HAP-1 (cell line): ENCODE results near the gene RIMBP2.

Source experiments
- DNase-seq, 2 experiments: peaks; one replicate each; pipeline ENCODE4 v3.0.0-alpha.2; 2016 to 2020; ENCODE audit warnings: low spot score in 2 of 2
- H3K27me3 ChIP-seq: fragments of 250-450 bp; sonication (Bioruptor Pico); 2 replicates; pipeline ENCODE4 v1.5.1; 2020; ENCODE audit warnings: low read depth, mild to moderate bottlenecking, moderate library complexity
- H3K36me3 ChIP-seq: fragments of 250-450 bp; sonication (Bioruptor Pico); replicated peaks from 2 replicates; pipeline ENCODE4 v1.5.1; 2020; ENCODE audit warnings: mild to moderate bottlenecking
- H3K4me1 ChIP-seq: fragments of 250-450 bp; sonication (Bioruptor Pico); 2 replicates; pipeline ENCODE4 v1.5.1; 2020; ENCODE audit warnings: mild to moderate bottlenecking
- H3K4me3 ChIP-seq: fragments of 250-450 bp; sonication (Bioruptor Pico); 2 replicates; pipeline ENCODE4 v1.5.1; 2020; ENCODE audit warnings: mild to moderate bottlenecking, moderate library complexity
- H3K9me3 ChIP-seq: fragments of 250-450 bp; sonication (Bioruptor Pico); 2 replicates; pipeline ENCODE4 v1.5.1; 2020; ENCODE audit warnings: mild to moderate bottlenecking, moderate library complexity
- in situ Hi-C: fragments of 300-500 bp; cut with MboI; formaldehyde crosslinking; loops from 3 replicates; pipeline ENCODE4 v1.14.3; 2020; ENCODE audit warnings: low sequenced_read_pairs, inconsistent platforms, mixed read lengths

RIMBP2 gene

GRCh38 chr12:130481392-130481879 lies 234.7 kb downstream of the RIMBP2 start:
- Histone ChIP-seq H3K27me3 (no peaks in the 10 kb centered on the region), H3K9me3 (no peaks in the 10 kb centered on the region), H3K4me1 (no peaks in the 10 kb centered on the region), H3K4me3 (no peak overlapping the region), H3K36me3 (no peaks in the 10 kb centered on the region)
- in situ Hi-C loops, result no loop called here
- no peak for DNase-seq

- Histone ChIP-seq H3K4me3 (no peak overlapping the region), H3K27me3 (no peaks in the 10 kb centered on the region), H3K9me3 (no peaks in the 10 kb centered on the region), H3K4me1 (no peaks in the 10 kb centered on the region), H3K36me3 (no peaks in the 10 kb centered on the region)
- in situ Hi-C loops, result no loop called here
- no peak for DNase-seq
Measured at GRCh38 chr12:130480887-130481286, 235.2 kb downstream of the RIMBP2 start.

GRCh38 chr12:130480231-130480630 lies 235.9 kb downstream of the RIMBP2 start:
- in situ Hi-C loops, result no loop called here
- H3K4me1 ChIP-seq, result no peaks in the 10 kb centered on the region
- no peak for DNase-seq
- no peaks in the 10 kb centered on the region for H3K27me3 ChIP-seq
- H3K9me3 ChIP-seq, result no peaks in the 10 kb centered on the region
- H3K4me3 ChIP-seq, result no peak overlapping the region
- H3K36me3 ChIP-seq, result no peaks in the 10 kb centered on the region

GRCh38 chr12:130479401-130480125 lies 236.5 kb downstream of the RIMBP2 start:
- no peak overlapping the region for H3K4me3 ChIP-seq
- no peaks in the 10 kb centered on the region for H3K4me1 ChIP-seq
- no peak for DNase-seq
- no peaks in the 10 kb centered on the region for H3K27me3 ChIP-seq
- no peaks in the 10 kb centered on the region for H3K9me3 ChIP-seq
- in situ Hi-C loops, result no loop called here
- H3K36me3 ChIP-seq, result no peaks in the 10 kb centered on the region

- H3K4me1 ChIP-seq, result no peaks in the 10 kb centered on the region
- in situ Hi-C loops, result no loop called here
- H3K36me3 ChIP-seq, result no peaks in the 10 kb centered on the region
- DNase-seq, result no peak
- H3K9me3 ChIP-seq, result no peaks in the 10 kb centered on the region
- no peaks in the 10 kb centered on the region for H3K27me3 ChIP-seq
- no peak overlapping the region for H3K4me3 ChIP-seq
Measured at GRCh38 chr12:130478786-130479185, 237.3 kb downstream of the RIMBP2 start.

DNA sequence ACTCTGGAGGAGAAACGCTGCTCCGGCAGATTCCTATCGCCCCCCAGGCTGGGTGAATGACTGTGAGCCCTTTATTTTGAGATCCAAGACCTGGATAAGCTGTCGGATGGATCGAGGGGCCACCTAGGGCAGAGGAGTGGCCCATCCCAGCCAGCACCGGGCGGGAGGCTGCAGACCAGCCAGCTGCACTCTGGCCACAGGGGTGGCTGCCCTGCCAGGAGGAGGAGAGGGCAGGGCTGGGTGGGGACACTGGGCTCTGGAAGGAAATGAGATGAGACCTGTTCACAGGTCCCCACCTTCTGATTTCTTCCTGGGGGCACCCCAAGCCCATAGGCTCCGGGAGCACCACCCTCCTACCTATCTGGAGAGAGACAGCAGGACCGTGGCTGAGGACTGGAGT lies 238.4 kb downstream of the RIMBP2 start:
- in situ Hi-C loops, result no loop called here
- H3K9me3 ChIP-seq, result no peaks in the 10 kb centered on the region
- no peaks in the 10 kb centered on the region for H3K27me3 ChIP-seq
- no peak overlapping the region for H3K4me3 ChIP-seq
- H3K36me3 ChIP-seq, result no peaks in the 10 kb centered on the region
- DNase-seq, result no peak
- no peaks in the 10 kb centered on the region for H3K4me1 ChIP-seq

- Histone ChIP-seq H3K27me3 (no peaks in the 10 kb centered on the region), H3K4me3 (no peak overlapping the region)
Measured at GRCh38 chr12:130477266-130477665, 238.8 kb downstream of the RIMBP2 start.

DNA sequence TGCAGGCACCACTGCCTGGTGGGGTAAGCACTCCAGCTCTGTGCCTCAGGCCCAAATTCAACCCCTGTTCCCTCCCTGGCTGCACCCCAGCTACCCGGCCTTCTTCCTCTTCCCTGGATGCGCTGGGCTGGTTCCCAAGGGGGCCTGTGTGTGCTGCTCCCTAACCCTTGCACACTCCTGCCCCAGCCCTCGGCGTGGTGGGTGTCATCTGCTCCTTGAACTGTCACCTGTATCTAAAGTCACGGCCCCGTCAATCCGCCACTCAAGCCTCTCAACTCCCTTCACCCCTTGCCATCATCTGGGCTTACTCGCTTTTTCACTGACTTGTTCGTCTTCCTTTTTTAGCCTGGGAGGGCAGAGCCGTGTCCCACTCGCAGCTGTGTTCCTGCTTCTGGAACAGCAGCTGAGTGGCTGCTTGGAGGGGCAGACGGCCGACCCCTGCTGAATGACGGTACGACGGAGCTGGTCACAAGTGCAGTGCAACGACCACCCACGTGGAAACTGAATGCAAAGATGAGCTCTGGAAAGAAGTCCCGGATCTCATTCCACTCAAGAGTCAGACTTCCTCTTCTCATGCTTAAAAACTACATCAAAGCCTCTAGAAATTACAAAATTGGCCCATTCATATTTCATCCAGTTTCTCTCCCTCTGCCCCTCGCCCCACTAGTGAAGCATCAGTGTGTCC lies 239.5 kb downstream of the RIMBP2 start:
- Histone ChIP-seq H3K9me3 (no peaks in the 10 kb centered on the region), H3K4me1 (no peaks in the 10 kb centered on the region), H3K27me3 (no peaks in the 10 kb centered on the region), H3K4me3 (no peak overlapping the region), H3K36me3 (no peaks in the 10 kb centered on the region)
- DNase-seq, result no peak
- in situ Hi-C loops, result no loop called here

More at GRCh38 chr12:130477266-130477665, 238.8 kb downstream of the RIMBP2 start:
- no peaks in the 10 kb centered on the region for H3K4me1 ChIP-seq
- DNase-seq, result no peak
- in situ Hi-C loops, result no loop called here
- no peaks in the 10 kb centered on the region for H3K36me3 ChIP-seq
- no peaks in the 10 kb centered on the region for H3K9me3 ChIP-seq

DNA sequence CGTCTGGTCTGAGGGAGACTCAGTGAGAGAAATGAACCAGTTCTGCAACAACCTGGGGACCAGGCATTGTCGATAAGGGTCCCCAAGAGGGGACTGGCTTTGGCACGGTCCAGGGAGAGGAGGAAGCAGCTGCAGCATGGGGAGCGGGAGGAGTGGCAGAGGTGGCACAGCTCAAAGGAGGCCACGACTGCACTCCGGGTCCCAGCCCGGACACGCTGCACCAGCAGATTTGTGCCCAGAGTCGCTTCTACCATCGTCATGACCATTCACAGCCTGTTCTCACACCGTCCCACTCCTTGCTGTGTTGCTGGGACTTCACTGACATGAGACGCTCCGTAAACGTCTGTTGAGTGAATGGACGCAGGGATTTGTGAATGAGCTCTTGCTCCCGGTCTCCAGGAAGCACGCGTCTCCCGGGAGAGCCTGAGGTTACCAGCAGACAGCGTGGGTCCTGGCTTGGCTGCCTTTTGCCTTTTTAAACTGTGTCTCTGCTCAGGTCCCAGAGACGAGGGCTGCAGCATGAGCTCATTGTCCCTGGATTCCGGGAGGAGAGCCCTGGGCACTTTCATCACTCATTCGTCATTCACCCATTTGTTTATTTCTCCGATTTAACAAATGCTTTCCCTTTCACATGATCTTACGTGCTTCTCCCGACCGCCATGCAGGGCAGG lies 241.4 kb downstream of the RIMBP2 start:
- no peak for DNase-seq
- no peaks in the 10 kb centered on the region for H3K27me3 ChIP-seq
- no peaks in the 10 kb centered on the region for H3K4me1 ChIP-seq
- H3K36me3 ChIP-seq, result no peaks in the 10 kb centered on the region
- no peaks in the 10 kb centered on the region for H3K9me3 ChIP-seq
- in situ Hi-C loops, result no loop called here
- no peak overlapping the region for H3K4me3 ChIP-seq

DNA sequence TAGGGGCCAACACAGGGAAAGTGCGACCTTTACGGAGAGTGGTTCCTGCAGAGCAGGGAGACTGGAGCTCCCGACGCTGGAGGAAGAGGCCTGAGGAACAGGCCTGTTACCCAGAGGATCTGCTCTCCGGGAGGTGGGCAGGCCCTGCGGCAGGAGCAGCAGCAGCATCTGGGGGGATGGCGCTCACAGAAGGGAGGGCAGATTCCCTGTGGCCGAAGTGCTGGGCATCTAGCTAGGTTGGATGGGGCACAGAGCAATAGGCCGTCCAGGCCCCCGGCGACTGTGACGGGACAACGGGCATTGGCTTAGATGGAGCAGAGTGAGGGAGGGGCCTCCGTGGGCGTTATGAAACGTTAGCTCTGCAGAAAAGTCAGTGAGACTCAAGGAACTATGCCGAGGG lies 242.8 kb downstream of the RIMBP2 start:
- no peaks in the 10 kb centered on the region for H3K36me3 ChIP-seq
- H3K9me3 ChIP-seq, result no peaks in the 10 kb centered on the region
- H3K27me3 ChIP-seq, result no peaks in the 10 kb centered on the region
- H3K4me1 ChIP-seq, result no peaks in the 10 kb centered on the region
- in situ Hi-C loops, result no loop called here
- H3K4me3 ChIP-seq, result no peak overlapping the region
- DNase-seq, result no peak

DNA sequence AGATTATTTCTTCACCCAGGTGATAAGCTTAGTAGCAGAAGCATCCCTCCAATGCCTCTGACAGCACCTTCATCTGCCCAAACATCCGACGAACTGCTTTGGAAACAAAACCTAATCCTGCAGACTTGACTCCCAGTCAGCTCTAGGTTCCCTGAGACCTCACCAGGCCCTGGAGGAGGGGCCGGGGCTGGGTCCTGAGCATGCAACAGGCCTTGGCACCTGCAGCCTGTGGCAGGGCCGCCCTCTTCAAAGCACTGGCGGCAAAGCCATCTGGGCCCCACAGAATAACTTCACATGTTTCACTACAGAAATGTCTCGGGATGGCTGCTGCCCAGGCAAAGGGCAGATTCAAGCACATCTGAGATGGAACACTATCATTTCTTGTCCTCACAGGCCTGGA lies 245.1 kb downstream of the RIMBP2 start:
- no peaks in the 10 kb centered on the region for H3K27me3 ChIP-seq
- no peak for DNase-seq
- no peaks in the 10 kb centered on the region for H3K9me3 ChIP-seq
- no peaks in the 10 kb centered on the region for H3K4me1 ChIP-seq
- in situ Hi-C loops, result no loop called here
- no peak overlapping the region for H3K4me3 ChIP-seq
- no peaks in the 10 kb centered on the region for H3K36me3 ChIP-seq

DNA sequence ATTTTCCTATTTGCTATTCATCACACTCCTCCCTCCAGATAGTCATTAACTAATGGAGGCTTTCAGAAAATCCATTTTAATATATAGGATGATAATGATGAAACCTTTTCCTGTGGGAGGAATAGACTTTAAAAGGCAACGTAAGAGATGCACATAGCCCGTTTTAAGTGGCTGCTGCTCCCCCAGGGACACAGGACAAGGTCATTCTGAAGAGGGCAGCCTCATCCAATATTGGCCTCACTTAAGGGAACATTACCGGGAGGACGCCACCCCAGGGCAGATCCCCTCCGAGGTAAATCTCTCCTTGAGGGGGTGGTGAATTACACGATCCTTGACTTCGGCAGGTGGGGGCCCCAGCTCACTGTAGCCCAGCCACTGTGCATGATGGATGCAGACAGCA lies 246.5 kb downstream of the RIMBP2 start:
- DNase-seq, result no peak
- Histone ChIP-seq H3K4me3 (no peak overlapping the region), H3K27me3 (no peaks in the 10 kb centered on the region), H3K9me3 (no peaks in the 10 kb centered on the region), H3K4me1 (no peaks in the 10 kb centered on the region), H3K36me3 (no peaks in the 10 kb centered on the region)
- in situ Hi-C loops, result no loop called here

GRCh38 chr12:130468700-130469245 lies 247.3 kb downstream of the RIMBP2 start:
- Histone ChIP-seq H3K27me3 (no peaks in the 10 kb centered on the region), H3K4me1 (no peaks in the 10 kb centered on the region), H3K4me3 (no peak overlapping the region), H3K9me3 (no peaks in the 10 kb centered on the region), H3K36me3 (no peaks in the 10 kb centered on the region)
- in situ Hi-C loops, result no loop called here
- DNase-seq, result no peak

DNA sequence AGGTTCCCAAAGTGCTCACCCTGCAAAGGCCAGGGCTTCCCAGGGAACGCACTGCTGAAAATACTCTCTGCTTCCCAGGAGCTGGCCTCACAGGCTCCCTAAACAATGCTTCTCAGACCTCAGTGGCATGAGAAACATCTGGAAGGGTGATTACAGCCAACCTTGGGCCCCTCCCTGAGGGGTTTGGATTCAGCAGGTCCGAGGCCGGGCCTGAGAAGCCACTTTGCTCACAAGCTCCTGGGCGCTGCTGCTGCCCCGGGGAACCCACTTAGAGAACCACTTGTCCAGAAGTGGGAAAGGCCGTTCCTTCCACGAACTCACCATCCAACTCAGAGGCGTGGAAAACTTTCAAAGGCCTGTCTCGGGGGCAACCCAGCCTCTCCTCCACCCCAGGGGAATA lies 247.9 kb downstream of the RIMBP2 start:
- no peaks in the 10 kb centered on the region for H3K9me3 ChIP-seq
- no peak for DNase-seq
- no peaks in the 10 kb centered on the region for H3K4me1 ChIP-seq
- no peak overlapping the region for H3K4me3 ChIP-seq
- no peaks in the 10 kb centered on the region for H3K27me3 ChIP-seq
- in situ Hi-C loops, result no loop called here
- H3K36me3 ChIP-seq, result no peaks in the 10 kb centered on the region
